Activated CD8-positive, alpha-beta memory T cell treated with anti-CD3 and anti-CD28 coated beads for 48 hours (primary cell): ENCODE data around the gene SGMS1.
"Not testable (repeated sequence)": the region's sequence is repeated elsewhere in the genome, so short reads cannot be mapped to it uniquely, and the experiment has no call there.

Experiments used
- DNase-seq, 3 experiments: peaks; one replicate each; pipeline ENCODE4 v3.0.0-alpha.2; 2020; ENCODE audit warnings: low read depth in 2 of 3, low spot score in 2 of 3

Gene SGMS1

GRCh38 chr10:50384238-50384637, 239.5 kb downstream of the SGMS1 start:
- no peak for DNase-seq

GRCh38 chr10:50382576-50383023, 241.2 kb downstream of the SGMS1 start:
- DNase-seq = no peak

- no peak for DNase-seq
Measured at GRCh38 chr10:50381642-50382041, 242.1 kb downstream of the SGMS1 start.

GRCh38 chr10:50379616-50380015, 244.1 kb downstream of the SGMS1 start:
- no peak for DNase-seq

GRCh38 chr10:50375745-50376144, 248.0 kb downstream of the SGMS1 start:
- no peak for DNase-seq

GRCh38 chr10:50375051-50375452, 248.7 kb downstream of the SGMS1 start:
- DNase-seq = no peak

GRCh38 chr10:50373821-50374501, 249.8 kb downstream of the SGMS1 start:
- DNase-seq = no peak

- DNase-seq = no peak
Measured at GRCh38 chr10:50369931-50370330, 253.8 kb downstream of the SGMS1 start.

- no peak for DNase-seq
Measured at GRCh38 chr10:50367732-50368131, 256.0 kb downstream of the SGMS1 start.

- not testable (repeated sequence) for DNase-seq
Measured at GRCh38 chr10:50366421-50366820, 257.3 kb downstream of the SGMS1 start.

GRCh38 chr10:50364730-50365129, 259.0 kb downstream of the SGMS1 start:
- not testable (repeated sequence) for DNase-seq

- DNase-seq = no peak
Measured at GRCh38 chr10:50362547-50363125, 261.1 kb downstream of the SGMS1 start.

- no peak for DNase-seq
Measured at GRCh38 chr10:50361946-50362345, 261.8 kb downstream of the SGMS1 start.

- DNase-seq = no peak
Measured at GRCh38 chr10:50360077-50360850, 263.5 kb downstream of the SGMS1 start.

- no peak for DNase-seq
Measured at GRCh38 chr10:50358925-50359687, 264.6 kb downstream of the SGMS1 start.

- DNase-seq = no peak
Measured at GRCh38 chr10:50358411-50358810, 265.3 kb downstream of the SGMS1 start.

GRCh38 chr10:50356481-50356832, 267.3 kb downstream of the SGMS1 start:
- DNase-seq = not testable (repeated sequence)

- DNase-seq = not testable (repeated sequence)
Measured at GRCh38 chr10:50355693-50356480, 267.9 kb downstream of the SGMS1 start.

GRCh38 chr10:50351483-50352146, 272.1 kb downstream of the SGMS1 start:
- DNase-seq = no peak

- DNase-seq = no peak
Measured at GRCh38 chr10:50350366-50350765, 273.4 kb downstream of the SGMS1 start.
